Measurements from ENCODE around the gene ABCA12.

GRCh38 chr2:215029936-215030335 lies 108.5 kb downstream of the ABCA12 start:
- TF ChIP-seq CTCF (IDR thresholded peaks at IDR 0.05; ENCODE audit: low read depth, low read length): no peak
- no peak for TF ChIP-seq MAX (IDR thresholded peaks at IDR 0.05; ENCODE audit: low read depth, low read length)

Data from NB4 (cell line).